HK-2 (cell line): ENCODE results near the gene CNBD2.
"Not testable (repeated sequence)": the region's sequence is repeated elsewhere in the genome, so short reads cannot be mapped to it uniquely, and the experiment has no call there.

Source experiments
- DNase-seq: peaks from one replicate; pipeline ENCODE4 v3.0.0-alpha.2; 2018; ENCODE audit not compliant: unreplicated experiment

Gene CNBD2

DNA sequence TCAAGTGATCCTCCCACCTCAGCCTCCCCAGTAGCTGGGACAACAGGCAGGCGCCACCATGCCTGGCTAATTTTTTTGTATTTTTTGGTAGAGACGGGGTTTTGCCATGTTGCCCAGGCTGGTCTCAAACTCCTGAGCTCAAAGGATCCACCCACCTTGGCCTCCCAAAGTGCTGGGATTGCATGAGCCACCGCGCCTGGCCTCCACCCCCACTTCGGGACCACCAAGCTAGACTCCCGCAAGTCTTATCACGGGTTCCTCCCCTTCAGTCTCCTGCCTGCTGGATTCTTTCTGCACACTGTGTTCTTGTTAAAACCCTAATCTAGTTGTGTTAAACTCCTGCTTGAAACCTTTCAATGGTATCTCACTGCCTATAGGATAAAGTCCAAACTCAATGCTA lies 57.7 kb downstream of the CNBD2 start:
- not testable (repeated sequence) for DNase-seq

DNA sequence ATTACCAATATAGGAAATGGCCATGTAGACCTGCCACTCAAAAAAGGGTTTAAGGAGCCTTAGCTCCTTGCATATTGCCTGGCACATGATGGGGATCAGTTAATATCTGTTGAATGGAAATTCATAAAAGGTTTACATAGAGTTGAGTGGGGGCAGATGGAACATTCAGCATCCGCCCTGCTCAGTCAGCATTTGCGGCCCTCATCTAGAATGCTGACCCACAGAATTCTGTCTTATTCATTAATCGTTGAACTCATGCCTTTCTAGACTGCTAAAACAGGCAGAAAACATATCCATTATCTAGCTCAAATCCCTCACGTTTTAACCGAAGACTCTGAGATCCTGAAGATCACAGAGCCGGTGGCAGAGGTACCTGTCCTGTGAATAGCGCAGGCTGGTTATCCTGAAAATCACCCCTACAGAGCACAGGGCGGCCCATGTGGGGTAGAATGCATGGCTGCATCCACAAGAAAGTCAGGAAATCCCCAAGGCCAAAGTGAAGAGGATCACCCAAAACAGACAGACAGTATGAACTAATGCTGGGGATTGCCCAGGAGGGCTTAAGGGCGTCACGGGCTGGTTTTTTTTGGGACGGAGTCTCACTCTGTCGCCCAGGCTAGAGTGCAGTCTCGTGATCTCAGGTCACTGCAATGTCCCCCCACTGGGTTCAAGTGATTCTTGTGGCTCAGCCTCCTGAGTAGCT lies 59.9 kb downstream of the CNBD2 start:
- peak; percentile 34 for DNase-seq

DNA sequence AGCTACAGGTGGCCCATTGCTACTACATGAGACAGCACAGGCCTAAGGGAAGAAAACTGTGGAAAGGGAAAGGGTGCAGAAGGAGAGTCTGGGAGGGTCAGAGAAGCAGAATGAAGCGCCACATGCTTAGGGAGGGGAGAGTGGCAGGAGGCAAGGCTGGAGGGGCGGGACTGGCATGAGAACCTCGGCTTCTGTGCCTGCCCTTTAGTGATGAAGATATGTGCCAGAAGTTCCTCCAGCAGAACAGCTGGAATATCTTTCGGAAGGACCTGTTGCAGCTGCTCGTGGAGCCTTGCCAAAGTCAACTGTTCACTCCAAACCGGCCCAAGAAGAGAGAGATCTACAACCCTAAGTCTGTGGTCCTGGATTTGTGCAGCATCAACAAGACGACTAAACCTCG lies 61.8 kb downstream of the CNBD2 start:
- DNase-seq = no peak

DNA sequence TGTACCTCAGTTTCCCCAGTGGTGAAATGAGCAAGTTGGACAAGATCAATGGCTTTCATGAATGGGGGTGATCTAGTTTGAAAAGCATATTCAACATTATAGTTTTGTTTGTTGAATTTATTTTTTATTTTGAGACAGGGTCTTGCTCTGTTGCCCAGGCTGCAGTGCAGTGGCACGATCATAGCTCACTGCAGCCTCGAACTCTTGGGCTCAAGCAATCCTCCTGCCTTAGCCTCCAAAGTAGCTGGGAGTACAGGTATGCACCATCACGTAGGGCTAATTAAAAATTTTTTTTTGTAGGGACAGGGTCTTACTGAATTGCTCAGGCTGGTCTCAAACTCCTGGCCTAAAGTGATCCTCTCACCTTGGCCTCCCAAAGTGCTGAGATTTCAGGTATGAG lies 63.4 kb downstream of the CNBD2 start:
- no peak for DNase-seq

DNA sequence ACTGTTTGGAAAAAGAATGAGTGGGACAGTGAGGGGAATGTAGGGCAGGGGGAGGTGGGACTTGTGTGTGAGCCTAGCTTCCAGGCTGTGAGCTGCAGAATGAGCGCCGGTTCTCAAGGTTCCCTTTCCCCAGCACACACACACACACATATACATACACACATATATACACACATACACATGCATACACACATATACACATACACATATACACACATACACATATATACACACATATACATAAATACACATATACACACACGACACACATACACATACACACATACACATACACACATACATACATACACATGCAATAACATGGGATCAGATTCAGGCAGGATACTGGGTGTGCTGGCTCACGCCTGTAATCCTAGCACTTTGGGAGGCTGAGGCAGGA lies 66.5 kb downstream of the CNBD2 start:
- no peak for DNase-seq

DNA sequence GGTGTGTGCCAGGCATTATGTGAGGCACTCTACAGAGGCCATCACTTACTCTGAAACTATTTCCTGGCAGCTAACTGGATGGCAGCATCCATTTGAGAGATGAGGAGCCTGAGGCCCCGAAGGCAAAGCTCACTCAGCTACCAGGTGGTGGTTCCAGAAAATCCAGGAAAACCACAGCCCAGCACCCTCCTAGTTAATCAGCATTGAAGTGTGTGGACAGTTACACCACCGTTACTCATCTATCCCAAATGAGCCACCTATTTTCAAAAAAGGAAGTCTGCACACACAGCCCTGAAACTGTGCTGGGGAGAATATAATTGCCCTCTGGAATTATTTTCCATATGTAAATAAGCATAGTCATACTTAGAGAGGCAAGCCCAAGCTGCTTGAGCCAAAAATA lies 67.4 kb downstream of the CNBD2 start:
- DNase-seq = peak; percentile 78

DNA sequence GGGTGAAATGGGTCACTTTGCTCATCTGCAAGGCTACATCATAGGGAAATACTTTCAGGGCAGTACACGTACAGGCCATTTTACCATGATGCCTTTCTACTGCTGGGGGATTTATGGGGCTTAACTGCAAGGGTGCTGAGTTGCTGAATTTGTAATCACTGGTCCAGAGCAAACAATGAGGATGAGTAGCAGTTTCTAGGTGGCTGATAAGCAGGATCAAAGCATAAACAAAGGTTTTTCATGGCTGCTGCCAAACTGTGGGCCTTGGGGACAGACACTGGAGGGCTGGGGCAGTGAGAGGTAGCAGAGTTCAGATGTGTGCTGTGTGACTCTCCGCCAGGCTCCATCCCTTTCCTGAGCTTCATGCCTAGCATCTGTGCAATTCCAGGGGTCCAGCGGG lies 68.3 kb downstream of the CNBD2 start:
- no peak for DNase-seq

DNA sequence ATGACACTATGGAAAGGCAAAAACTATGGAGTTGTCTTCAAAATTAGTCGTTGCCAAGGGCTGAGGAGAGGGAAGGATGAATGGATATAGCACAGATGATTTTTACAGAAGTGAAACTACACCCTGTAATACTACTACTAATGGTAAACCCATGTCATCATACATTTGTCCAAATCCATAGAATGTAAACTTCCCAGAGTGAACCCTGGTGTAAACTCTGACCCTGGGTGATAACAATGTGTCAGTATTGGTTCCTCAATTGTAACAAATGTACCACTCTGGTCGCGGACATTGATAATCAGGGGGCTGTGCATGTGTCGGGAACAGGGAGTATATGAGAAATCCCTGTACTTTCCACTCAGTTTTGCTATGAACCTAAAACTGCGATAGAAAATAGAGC lies 72.2 kb downstream of the CNBD2 start:
- DNase-seq = no peak

DNA sequence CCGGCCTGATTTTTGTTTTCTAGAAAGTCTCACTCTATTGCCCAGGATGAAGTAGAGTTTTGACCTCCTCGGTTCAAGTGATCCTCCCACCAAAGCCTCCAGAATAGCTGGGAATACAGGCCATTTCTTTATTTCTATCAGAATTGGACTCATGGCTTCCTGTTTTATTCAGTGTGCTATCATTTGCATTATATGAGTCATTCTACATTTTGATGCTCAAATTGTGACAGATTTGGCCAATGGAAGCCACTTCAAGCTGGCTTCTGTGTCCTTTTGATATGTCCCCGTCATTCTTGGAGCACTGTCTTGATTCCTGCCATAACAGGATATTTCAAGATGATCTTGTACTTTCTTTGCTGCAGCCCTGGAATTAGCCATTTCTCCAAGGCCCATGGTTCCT lies 75.1 kb downstream of the CNBD2 start:
- no peak for DNase-seq

DNA sequence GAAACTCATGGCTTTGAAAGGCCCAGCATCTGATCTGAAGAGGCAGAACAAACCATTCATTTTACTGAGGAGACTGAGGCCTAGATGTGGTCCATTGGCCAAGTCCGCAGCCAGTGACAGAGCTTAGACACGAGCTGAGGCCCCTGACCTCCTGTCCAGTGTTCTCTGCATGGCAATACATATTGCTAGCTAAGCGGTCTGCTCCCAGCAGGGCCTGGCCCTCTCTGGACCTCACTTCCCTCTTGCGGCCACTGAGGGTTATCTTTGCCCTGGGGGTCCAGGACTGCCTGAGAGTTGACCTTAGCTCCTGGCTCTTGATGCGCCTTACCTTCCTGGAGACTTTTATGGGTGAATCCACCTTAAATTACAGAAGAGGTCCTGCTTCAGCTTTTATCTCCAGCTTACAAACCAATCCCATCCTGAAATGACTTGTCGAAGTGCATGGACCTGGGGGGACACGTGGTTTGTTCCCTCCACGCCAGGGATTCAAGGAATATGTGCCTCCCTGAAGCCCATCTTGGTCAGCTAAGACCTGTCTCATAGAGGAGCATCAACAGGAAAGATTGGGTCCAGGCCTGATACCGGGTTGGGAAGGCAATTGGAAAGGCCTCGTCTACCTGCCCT lies 75.6 kb downstream of the CNBD2 start:
- DNase-seq = no peak

DNA sequence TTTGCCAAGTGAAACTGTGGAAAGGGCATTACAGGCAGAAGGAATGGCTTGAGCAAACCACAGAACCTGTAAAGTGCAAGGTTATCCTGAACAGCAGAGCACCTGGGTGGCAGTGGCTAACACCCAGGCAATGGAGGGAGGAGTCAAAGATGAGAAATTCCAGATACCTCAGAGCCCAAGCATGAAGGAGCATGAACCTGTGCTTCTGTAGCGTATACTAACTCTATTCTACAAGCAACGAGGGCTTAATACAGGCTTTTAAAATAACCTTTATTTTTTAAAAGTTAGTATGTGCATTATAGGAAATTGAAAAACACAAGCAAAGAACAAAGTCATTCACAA lies 77.0 kb downstream of the CNBD2 start:
- no peak for DNase-seq

DNA sequence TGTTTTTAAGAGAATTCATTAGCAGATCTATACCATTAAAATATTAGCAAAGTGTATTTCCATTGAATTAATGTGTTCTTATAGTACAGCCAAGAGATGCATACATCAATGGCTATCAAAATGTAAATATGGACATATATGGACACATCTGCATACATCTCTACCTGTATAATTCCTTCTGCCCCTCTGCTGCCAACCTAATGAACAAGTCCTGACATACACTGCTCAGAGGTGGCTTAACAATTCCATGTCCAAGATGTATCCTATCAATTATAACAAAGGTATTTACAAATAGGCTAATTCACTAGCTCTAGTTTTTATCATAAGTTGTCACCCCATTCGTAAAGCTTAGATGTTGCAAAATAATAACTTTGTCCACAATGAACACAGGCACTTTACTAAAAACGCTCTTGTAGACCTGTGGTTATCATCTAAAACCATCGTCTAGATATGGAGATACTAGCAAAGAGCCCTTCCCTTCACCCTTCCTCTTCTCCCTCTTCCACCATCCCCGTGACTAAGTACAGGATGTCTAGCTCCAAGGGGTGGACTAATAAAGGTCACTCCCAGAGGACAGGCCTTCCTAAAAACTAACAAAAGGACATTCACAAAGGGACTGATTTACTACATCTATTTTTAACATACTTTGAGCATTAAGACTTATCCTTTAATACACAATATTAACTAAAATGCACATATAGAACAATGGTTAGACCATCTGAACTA lies 77.8 kb downstream of the CNBD2 start:
- not testable (repeated sequence) for DNase-seq

DNA sequence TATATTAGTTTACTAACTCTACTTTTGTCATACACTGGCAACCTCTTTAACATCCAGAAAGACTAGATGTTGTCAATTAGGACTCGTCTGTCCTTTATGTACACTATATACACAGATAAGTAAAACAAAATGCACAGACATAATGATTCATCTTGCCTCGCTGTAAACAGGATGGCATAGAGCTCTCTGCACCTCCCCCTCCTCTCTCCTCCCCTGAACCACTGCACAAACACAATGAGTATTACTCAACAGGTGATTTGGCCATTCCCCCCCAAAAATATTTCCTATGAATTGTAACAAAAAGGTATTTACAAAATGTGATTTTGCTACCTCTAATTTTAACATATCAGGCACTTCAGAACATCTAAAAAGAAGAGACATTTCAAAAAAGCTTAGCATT lies 81.0 kb downstream of the CNBD2 start:
- DNase-seq = not testable (repeated sequence)

DNA sequence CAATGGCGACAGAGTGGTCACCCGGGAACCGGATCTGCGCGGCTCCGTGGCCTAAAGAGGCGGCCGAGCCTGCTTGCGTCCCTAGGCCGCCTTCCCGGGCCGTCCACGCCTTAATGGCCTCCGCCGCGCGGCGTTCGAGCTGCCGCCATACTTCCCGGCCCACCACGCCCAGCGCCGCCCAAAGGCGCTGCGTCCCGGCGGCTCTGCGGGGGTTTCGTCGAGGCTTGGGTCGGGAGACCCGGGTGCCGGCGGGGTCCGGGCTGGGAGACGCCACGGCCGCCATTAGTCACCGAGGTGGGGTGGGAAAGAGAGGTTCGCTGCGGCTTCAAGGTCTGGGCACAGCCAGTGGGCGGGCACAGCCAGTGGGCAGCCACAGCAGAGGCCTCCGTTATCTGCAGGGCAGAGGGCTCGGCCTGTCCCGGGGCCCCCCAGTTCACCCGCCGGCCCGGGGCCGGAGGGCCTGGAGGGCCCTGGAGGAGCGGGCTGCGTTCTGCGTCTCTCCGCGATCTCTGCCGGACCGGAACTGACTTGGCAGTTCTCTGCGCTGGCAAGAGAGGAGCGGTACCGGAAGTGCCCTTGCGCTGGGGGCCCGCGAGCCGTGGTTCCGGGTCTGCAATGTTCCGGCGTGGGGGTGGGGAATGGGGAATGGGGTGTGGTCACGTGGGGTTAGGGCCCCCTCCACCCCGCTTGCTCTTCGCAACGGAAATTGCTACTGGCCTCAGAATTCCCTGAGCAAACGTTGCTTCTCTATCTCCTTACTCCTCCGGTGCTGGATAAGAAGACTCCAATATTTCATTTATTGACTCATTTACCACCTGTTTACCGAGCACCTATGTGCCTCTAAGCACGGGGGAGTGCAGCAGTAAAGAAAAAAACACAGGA lies 82.3 kb downstream of the CNBD2 start:
- DNase-seq = peak; percentile 96

DNA sequence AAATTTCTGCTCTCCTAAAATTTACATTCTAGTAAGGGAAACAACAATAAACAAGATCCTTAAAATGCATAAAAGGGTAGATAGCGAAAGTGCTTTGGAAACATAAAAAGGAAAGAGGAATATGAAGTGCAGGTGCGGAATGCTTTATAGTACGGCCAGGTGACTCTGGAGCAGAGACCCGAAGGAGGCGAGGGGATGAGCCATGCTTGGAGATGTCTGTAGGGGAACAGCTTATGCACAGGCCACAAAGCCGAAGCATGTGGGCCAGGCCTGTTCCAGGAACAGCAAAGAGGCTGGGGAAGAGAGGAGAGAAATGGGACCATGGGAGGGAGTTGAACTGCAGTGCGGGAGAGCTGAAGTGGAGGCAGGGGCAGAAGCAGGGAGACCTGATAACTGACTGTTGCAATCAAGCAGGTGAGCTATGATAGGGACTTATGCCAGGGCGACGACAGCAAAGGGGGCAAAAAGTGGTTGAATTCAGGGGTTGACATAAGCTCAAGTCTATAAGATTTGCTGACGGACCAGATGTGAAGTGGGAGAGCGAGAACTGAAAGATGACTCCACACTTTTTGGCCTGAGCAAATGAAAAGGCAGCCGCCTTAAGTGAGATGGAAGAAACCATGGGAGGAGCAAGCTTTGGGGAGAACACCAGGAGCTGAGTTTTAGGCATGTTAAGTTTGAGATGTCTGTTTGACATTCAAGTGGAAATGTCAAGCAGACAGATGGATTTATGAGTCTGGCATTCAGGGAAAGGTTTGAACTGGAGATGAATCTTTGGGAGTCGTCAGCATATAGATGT lies 83.1 kb downstream of the CNBD2 start:
- DNase-seq = no peak

DNA sequence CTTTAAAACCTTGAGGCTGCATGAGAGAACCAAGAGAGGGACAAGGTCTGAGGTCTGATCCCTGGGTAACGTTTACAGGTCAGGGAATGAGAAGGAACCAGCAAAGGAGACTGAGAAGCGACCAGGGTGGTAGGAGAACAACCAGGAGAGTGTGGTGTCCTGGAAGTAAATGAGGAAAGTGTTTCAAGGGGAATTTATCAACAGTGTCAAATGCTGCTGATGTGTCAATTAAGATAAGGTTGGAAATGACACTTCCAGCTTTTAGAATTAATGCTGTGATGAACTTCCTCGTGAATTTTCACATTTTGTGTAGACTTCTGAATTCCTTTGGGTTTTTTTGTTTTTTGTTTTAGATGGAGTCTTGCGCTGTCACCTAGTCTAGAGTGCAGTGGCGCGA lies 83.7 kb downstream of the CNBD2 start:
- no peak for DNase-seq

DNA sequence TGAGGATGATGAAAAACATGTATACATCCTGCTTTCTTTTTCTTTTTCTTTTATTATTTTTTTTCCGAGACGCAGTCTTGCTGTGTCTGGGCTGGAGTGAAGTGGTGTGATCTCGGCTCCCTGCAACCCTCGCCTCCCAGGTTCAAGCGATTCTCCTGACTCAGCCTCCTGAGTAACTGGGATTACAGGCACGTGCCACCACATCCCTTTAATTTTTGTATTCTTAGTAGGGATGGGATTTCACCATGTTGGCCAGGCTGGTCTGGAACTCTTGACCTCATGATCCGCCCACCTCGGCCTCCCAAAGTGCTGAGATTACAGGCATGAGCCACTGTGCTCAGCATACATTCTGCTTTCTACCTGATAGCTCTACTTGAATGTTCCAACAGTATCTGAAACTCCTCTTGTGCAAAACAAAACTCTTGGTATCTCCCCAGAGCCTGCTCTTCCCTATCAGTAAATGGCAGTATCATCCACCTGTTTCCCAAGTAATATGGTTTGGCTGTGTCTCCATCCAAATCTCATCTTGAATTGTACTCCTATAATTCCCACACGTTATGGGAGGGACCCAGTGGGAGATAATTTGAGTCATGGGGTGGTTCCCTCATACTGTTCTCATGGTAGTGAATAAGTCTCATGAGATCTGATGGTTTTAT lies 85.6 kb downstream of the CNBD2 start:
- DNase-seq = not testable (repeated sequence)

DNA sequence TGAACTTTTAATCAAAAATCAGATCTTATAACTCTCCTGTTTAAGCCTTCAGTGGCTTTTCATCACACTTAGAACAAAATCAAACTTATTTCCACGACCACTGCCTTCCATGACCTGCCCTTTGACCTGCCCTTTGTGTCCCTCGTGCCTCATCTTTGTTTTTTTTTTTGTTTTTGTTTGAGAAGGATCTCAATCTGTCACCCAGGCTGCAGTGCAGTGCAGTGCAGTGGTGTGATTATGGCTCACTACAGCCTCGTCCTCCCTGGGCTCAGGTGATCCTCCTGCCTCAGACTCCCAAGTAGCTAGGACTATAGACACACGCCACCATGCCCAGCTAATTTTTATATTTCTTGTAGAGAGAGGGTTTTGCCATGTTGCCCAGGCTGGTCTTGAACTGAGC lies 86.8 kb downstream of the CNBD2 start:
- DNase-seq = no peak

DNA sequence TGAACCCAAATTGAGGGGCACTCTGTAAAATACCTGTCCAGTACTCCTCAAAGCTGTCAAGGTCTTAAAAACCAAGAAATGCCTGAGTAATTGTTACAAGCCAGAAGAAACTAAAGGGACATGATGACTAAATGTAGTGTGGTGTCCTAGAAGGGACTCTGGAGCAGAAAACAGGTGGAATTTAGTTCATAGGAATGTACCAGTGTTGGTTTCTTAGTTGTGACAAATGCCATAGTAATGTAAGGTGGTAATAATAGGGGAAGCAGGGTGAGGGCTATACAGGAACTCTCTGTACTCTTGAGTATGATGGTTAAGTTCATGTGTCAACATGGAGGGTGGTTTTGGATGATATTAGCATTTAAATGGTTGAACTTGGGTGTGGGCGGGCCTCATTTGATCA lies 92.3 kb downstream of the CNBD2 start:
- DNase-seq = no peak

DNA sequence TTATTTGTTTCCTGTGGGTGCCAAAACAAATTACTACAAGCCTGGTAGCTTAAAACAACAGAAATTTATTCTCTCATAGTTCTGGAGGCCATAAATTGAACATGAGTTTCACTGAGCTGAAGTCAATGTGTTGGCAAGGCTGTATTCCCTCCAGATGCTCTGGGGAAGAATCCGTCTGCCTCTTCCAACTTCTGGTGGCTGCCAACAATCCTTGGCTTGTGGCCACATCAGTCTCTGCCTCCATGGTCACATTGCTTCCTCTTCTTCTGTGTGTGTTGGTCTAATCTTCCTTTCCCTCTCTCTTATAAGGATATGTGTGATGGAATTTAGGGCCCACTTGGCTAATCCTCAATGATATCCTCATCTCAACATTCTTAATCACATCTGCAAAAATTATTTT lies 93.4 kb downstream of the CNBD2 start:
- DNase-seq = no peak

DNA sequence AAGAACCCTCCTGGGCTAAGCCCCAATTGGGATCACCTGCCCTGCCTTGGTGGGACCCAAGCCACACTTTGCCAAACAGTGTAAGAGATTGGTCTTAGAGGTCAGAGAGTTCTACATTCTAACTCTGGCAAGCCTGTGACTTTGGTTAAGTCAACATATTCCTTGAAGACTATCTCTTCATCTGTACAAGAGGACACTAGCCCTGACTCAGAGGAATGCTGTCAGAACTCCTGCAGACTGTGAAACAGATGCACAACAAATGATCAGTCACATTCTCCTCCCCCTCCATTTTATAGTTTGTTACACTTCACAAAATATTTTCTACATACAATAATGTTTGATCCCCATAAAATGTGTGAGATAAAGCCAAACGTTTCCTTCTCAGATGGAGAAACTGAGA lies 94.4 kb downstream of the CNBD2 start:
- no peak for DNase-seq
